Large intestine (tissue), 3 donors: ENCODE results near the gene MSI2. TPM values are rescaled to one million over a fixed set of nuclear protein-coding genes. Genes with fewer than 3 reads are reported as not detected.

Source experiments
- DNase-seq, 2 donors: peaks; one replicate each; pipeline versions ENCODE4 v3.0.0 to v3.0.0-alpha.2; 2013
- H3K27ac ChIP-seq: one replicate; pipeline ENCODE4 v1.5.1; 2013; ENCODE audit warnings: low read length
- H3K27me3 ChIP-seq: 2 replicates; pipeline ENCODE4 v1.6.1; 2013; ENCODE audit warnings: low read length; ENCODE audit not compliant: control insufficient read depth, insufficient read depth
- H3K36me3 ChIP-seq: 2 replicates; pipeline ENCODE4 v1.6.1; 2013; ENCODE audit warnings: low read length; ENCODE audit not compliant: control insufficient read depth, insufficient read depth
- H3K4me1 ChIP-seq: one replicate; pipeline ENCODE4 v1.6.1; 2013; ENCODE audit warnings: low read length; ENCODE audit not compliant: control insufficient read depth, insufficient read depth
- H3K4me3 ChIP-seq: one replicate; pipeline ENCODE4 v1.5.1; 2013; ENCODE audit warnings: low read length
- H3K9me3 ChIP-seq: one replicate; pipeline ENCODE4 v1.6.1; 2013; ENCODE audit warnings: mild to moderate bottlenecking, low read depth, low read length, moderate library complexity; ENCODE audit not compliant: control insufficient read depth
- WGBS: methylation state at CpG from one replicate; pipeline ENCODE4 v1.1.5; 2013; ENCODE audit warnings: low lambda C conversion rate; ENCODE audit not compliant: insufficient coverage; 5-methylcytosine and 5-hydroxymethylcytosine counted together
- polyA plus RNA-seq: library from polyadenylated mRNA; unstranded; fragments of 120-200 nt; gene quantifications from one replicate; pipeline ENCODE4 v1.2.1, GENCODE V29; 2013

The MSI2 gene
- polyA plus RNA-seq, 1 donor: 46.1 TPM

DNA sequence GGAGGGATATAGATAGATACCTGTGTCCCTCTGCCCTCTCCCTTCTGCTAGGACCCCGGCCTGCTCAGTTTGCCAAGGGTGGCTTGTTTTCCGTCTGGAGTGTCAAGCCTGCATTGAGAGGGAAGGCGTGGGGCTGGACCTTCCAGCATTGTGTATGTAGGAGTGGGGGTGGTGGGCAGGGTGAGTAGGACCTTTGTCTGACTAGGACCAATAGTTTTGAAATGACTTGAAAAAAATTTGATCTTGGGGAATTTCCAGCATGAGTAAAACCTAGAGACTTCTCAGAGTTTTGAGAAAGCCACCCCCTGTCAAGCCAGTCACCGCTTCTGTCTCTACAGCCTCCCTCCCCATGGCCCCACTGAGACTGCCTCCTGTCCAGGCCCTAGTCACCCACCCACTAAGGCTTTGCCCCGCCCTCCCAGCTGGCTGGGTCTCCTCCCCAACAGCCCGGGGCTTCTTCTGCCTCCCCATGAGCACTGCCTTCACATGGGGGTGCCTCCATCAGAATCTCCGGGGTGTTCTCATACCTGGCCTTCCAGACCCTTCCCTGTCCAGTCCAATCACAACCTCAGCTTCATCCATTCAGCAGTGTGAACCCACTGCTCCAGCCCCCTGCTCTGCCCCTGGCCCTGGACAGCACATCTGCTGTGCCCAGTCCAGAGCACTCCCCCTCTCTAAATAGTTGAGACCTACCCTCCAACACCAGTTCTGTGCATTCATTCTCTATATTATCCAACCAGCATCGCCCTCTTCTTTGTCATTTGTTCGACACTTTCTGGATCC, 207.0 kb downstream of the MSI2 start:
- no peaks in the 10 kb centered on the region for H3K36me3 ChIP-seq
- H3K4me1 ChIP-seq: peaks cover 9% of the 10 kb centered on the region
- H3K4me3 ChIP-seq: no peak overlapping the region
- H3K27ac ChIP-seq: no peak overlapping the region
- 100% methylated on average over 1 of the region's 9 CpGs for WGBS
- H3K9me3 ChIP-seq: no peaks in the 10 kb centered on the region
- no peaks in the 10 kb centered on the region for H3K27me3 ChIP-seq
- DNase-seq: no peak

DNA sequence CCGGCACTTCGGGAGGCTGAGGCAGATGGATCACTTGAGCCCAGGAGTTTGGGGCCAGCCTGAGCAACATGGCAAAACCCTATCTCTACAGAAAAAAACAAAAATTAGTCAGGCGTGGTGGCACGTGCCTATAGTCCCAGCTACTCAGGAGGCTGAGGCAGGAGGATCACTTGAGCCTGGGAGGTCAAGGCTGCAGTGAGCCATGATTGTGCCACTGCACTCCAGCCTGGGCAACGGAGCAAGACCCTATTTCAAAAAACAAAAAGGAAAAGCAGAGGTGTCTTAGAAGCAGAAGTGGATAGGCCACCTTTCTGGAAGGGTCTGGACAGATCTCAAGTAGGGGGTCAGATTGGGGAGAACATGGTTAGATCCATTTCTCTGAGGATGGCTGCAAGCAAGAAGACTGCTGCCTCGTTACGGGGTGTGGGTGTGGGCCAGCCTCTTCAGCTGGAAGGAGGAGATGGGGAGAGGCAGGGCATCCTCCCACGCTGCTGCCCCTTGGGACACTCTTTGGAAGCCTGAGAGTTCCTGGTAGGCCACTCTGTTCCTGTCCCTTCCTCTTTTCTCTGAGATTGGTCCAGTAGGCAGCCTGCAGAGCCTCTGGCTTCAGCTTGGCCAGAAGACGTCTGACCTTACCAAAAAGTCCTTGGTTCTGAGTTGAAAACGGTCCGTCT, 208.0 kb downstream of the MSI2 start:
- no peak overlapping the region for H3K27ac ChIP-seq
- no peaks in the 10 kb centered on the region for H3K9me3 ChIP-seq
- no peaks in the 10 kb centered on the region for H3K36me3 ChIP-seq
- DNase-seq: no peak
- H3K27me3 ChIP-seq: no peaks in the 10 kb centered on the region
- no peak overlapping the region for H3K4me3 ChIP-seq
- peaks cover 9% of the 10 kb centered on the region for H3K4me1 ChIP-seq
- no CpG with 5 or more reads among the region's 11 CpGs for WGBS

DNA sequence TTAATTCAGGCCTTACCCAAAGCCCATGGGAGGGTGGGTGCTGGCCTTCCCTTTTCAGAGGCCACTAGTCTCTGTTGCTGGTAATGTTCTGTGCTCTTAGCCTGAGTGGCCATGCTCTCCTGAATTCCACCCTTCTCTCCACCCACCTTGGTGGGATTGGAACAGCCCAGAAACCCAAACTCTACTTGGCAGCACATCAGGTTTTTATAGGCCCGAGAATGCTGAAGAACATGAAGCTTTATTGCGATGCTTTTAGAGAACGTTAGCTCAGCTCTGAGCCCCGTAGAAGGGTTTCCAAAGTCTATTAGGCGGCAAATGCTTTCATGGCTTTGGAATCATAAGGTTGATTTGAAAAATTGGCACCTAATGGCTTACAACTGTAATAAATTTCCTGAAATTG, 209.3 kb downstream of the MSI2 start:
- Histone ChIP-seq H3K27me3 (no peaks in the 10 kb centered on the region), H3K9me3 (no peaks in the 10 kb centered on the region), H3K27ac (no peak overlapping the region), H3K36me3 (no peaks in the 10 kb centered on the region), H3K4me3 (no peak overlapping the region), H3K4me1 (peaks cover 9% of the 10 kb centered on the region)
- 100% methylated on average over 1 of the region's 5 CpGs for WGBS
- no peak for DNase-seq

DNA sequence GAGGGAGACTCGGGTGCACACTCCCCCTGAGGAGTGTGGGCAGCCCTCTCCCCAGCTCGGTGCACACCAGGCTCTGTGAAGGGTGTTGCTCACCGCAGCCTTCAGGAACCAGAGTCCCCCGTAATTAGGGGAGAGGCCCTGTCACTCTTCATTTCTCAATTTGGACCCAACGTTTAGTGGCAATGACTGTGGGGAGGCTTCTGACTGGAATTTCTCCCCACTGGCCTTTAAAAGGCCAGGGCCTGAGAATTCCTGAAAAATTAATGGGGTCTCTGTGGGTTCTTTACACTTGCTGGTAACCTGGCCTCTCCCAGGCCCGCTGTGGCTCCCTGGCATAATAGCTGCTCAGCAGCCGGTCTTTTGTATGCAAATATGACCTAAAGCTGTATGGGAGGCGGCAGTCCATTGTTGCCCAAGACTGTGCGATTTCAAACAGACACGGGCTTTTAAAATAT, 209.7 kb downstream of the MSI2 start:
- no peak overlapping the region for H3K4me3 ChIP-seq
- no peaks in the 10 kb centered on the region for H3K9me3 ChIP-seq
- WGBS: 40% methylated on average over 1 of the region's 10 CpGs
- H3K36me3 ChIP-seq: no peaks in the 10 kb centered on the region
- H3K27ac ChIP-seq: no peak overlapping the region
- DNase-seq: no peak
- H3K27me3 ChIP-seq: no peaks in the 10 kb centered on the region
- H3K4me1 ChIP-seq: peaks cover 9% of the 10 kb centered on the region

DNA sequence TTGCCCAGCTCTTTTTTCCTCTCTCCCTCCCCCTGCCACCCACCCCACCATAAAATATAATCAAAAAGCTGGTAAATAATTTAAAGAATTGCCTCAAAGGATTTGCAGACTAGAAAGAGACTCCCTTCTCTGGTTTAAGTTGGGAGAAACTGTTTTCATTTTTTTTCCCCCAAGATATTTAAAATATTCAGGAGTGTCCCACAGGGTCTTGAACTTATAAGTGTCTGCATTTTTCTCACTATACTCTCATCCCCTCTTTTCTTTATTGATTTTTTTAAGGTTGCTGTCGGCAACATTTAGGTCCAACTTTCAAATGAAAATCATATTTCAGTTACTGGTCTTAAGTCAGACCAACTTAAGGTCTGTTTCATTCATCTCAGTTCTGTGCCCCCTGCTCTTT, 210.2 kb downstream of the MSI2 start:
- Histone ChIP-seq H3K27me3 (no peaks in the 10 kb centered on the region), H3K4me1 (peaks cover 11% of the 10 kb centered on the region), H3K4me3 (no peak overlapping the region), H3K9me3 (no peaks in the 10 kb centered on the region), H3K27ac (no peak overlapping the region), H3K36me3 (no peaks in the 10 kb centered on the region)
- no peak for DNase-seq
- WGBS: 100% methylated on average over 1 of the region's 1 CpG

DNA sequence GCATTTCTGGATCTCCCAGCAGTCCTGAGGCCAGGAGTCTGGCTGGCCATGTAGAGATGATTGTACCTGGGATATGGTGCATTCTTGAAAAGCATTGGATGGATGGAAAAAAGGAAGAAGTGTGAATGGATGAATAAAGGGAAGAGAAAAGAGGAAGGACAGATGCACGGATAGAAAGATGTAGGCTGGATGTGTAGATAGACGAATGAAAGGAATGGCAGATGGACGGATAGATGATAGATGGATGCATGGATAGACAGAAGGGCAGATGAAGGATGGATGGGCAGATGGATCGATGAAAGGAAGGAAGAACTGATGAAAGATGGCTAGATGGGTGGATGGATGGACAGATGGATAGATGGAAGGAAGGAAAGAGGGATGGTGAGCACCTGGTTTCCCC, 210.9 kb downstream of the MSI2 start:
- WGBS: 100% methylated on average over 3 of the region's 4 CpGs
- H3K27me3 ChIP-seq: no peaks in the 10 kb centered on the region
- no peak overlapping the region for H3K27ac ChIP-seq
- H3K36me3 ChIP-seq: no peaks in the 10 kb centered on the region
- DNase-seq: no peak
- no peaks in the 10 kb centered on the region for H3K9me3 ChIP-seq
- peaks cover 15% of the 10 kb centered on the region for H3K4me1 ChIP-seq
- no peak overlapping the region for H3K4me3 ChIP-seq

DNA sequence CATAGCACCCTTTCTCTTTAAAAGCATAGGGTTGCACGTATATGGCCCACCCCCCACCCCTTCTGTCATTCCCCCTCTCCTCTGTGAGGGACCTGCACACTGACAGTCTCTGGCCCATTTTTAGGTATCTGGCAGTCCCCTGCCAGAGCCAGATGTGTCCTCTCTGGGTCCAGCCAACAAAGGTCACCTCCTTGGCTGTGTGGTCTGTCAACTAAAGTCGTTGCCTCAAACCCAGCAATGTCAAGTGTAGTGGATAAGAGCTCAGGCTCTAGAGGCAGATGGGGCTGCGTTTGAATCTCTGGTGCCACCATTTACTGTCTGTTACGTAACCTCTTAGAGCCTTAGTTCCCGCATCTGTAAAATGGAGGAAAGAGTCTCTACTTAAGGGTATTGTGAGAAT, 211.5 kb downstream of the MSI2 start:
- H3K4me1 ChIP-seq: peaks cover 15% of the 10 kb centered on the region
- no peak for DNase-seq
- H3K9me3 ChIP-seq: no peaks in the 10 kb centered on the region
- no peaks in the 10 kb centered on the region for H3K27me3 ChIP-seq
- WGBS: no CpG with 5 or more reads among the region's 5 CpGs
- no peaks in the 10 kb centered on the region for H3K36me3 ChIP-seq
- H3K4me3 ChIP-seq: no peak overlapping the region
- H3K27ac ChIP-seq: no peak overlapping the region

DNA sequence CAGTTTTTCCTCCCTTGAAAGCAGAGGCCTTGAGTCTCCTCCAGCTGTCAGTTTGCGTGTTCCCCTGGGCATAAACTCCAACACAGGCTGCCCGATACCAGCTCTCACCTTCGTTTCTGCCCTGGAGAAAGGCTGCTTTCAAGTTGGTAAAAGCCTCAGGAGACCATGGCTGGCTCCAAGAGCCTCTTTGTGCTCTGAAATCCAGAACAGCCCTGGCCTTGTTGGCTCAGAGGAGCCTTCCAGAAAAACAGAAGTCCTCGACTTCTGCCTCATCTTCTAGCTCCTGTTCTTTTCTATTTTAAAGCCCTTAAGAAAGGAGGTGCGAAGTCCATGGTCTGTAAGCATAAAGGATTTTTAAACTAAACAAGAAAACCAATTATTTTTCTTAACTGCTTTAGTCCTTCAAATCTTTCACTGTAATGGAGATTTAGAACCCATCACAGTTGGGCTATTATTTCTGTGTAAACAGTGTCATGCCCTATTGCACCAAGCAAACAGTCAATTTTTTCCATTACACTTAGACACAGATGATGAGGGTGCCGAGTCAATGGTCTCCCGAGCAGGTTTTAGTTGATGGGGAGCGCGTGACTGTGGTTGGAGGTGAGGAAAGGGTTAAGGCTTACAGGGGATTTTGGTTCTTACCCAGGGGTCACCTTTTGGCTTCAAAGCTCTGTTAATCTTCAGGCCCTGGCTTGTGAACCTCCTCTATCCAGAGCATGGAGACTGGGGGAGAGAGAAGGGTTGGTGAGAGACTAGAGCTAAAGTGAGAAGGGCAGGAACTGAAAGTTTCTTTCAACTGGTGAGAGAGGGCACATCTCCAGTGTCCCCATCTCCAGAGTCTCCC, 212.8 kb downstream of the MSI2 start:
- WGBS: 92% methylated on average over 5 of the region's 9 CpGs
- Histone ChIP-seq H3K4me1 (peaks cover 15% of the 10 kb centered on the region), H3K36me3 (no peaks in the 10 kb centered on the region), H3K4me3 (no peak overlapping the region), H3K9me3 (no peaks in the 10 kb centered on the region), H3K27ac (no peak overlapping the region), H3K27me3 (no peaks in the 10 kb centered on the region)
- DNase-seq: no peak

DNA sequence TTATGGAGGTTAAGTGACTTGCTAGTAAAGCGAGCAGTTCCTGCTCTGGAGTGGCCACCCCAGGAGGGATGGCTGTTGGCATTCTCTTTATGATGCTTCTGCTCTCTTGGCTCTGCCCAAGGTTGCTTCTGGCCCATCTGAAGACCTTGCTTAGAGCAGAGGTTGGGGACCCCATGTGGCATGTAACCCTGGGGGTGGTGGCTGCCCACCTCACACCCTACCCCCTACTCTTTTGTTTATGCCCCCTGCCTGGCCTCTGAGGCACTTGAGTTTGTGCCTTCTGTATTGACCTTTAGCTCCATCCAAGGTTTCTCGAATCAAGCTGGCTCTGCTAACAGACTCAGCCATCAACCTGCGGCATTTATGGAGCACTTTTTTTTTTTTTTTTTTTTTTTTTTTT, 214.6 kb downstream of the MSI2 start:
- peaks cover 15% of the 10 kb centered on the region for H3K4me1 ChIP-seq
- no peak overlapping the region for H3K4me3 ChIP-seq
- no peaks in the 10 kb centered on the region for H3K36me3 ChIP-seq
- WGBS: no CpG with 5 or more reads among the region's 3 CpGs
- H3K27me3 ChIP-seq: no peaks in the 10 kb centered on the region
- H3K9me3 ChIP-seq: no peaks in the 10 kb centered on the region
- no peak overlapping the region for H3K27ac ChIP-seq
- DNase-seq: no peak

DNA sequence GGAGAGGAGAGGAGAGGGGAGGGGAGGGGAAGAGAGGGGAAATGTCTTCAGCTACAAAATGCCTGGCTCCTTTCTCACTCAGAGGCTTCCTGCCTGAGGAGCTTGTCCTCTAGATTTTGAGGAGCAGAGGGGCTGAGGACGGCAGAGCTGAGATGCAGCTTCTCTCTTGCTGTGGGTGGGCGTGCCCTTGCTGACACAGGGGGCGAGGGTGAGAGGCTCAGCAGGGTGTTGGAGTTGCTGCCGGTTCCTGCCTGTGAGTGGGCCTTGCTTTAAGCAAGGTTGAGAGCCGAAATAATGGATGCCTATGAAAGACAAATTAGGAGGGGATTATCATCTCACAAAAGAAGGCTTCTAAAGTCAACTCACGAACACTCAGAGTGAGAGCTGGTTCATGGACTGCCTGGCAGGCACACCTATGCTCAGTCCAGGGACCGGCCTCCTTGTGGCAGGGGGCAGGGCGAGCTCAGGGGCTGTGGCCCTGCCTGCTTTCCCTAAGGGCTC, 215.6 kb downstream of the MSI2 start:
- no peak overlapping the region for H3K27ac ChIP-seq
- WGBS: no CpG with 5 or more reads among the region's 8 CpGs

More for the DNA sequence above, 215.6 kb downstream of the MSI2 start:
- no peak for DNase-seq
- H3K4me3 ChIP-seq: no peak overlapping the region
- H3K36me3 ChIP-seq: no peaks in the 10 kb centered on the region
- H3K27me3 ChIP-seq: no peaks in the 10 kb centered on the region
- no peaks in the 10 kb centered on the region for H3K9me3 ChIP-seq
- H3K4me1 ChIP-seq: peaks cover 12% of the 10 kb centered on the region
